GM21515 (cell line): ENCODE results near the gene ZNF774.
"Not testable (repeated sequence)": the region's sequence is repeated elsewhere in the genome, so short reads cannot be mapped to it uniquely, and the experiment has no call there.

Source experiments
- ATAC-seq: cut with Tn5 transposase; IDR thresholded peaks from one replicate; pipeline ENCODE4 v1.9.1; 2021; ENCODE audit not compliant: unreplicated experiment

Gene ZNF774

DNA sequence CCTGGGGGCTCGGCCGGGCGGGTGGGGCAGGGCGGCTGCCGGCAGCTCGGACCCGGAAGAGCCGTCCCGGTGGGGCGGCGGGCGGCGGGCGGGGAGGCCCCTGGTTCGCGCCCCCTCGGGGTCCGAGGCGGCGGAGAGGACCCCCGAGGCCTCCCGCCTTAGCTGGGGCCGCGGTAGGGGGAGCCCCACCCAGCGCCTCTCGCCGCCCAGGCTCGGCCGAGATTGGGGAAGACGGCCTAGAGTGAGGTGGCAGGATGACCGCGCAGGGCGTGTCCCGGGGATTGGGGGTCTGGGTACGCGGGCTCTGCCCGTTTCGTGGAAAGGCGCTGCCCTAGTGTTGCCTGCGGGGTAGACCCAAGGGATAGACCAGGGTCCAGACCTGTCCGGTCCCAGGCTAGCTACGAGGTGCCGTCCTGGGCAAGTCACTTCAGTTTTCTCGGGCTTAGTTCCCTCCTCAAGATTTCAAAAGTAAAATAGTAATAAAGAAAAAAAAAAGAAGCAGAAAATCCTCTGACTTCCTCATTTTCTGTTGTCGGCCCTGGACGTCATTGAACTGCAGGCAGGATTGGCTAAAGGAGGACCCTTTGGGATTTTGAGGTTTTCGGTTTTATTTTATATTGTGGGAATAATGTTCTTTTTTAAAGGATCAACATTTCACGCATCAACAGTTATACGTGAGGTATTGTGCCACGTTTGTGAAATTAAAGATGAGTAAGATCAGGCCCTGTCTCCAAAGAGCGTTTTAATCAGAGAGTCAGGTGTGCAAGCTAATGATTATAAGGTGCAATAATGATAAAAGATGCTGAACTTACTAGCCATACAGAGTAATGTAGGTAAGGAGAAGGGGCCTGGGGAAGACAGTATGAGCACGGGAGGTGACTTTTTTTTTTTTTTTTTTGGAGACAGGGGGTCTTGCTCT lies 36.6 kb downstream of the ZNF774 start:
- peak; percentile 42 for ATAC-seq

DNA sequence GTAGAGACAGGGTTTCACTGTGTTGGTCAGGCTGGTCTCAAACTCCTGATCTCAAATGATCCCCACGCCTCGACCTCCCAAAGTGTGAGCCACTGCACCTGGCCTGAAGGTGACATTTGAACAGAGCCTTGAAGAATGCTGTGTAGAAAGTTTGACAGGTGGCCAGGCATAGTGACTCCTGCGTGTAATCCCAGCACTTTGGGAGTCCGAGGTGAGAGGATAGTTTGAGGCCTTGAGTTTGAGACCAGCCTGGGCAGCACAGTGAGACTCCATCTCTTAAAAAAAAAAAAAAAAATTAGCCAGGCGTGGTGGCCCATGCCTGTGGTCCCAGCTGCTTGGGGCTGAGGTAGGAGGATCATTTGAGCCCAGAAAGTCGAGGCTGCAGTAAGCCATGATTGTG lies 37.4 kb downstream of the ZNF774 start:
- ATAC-seq = no peak

DNA sequence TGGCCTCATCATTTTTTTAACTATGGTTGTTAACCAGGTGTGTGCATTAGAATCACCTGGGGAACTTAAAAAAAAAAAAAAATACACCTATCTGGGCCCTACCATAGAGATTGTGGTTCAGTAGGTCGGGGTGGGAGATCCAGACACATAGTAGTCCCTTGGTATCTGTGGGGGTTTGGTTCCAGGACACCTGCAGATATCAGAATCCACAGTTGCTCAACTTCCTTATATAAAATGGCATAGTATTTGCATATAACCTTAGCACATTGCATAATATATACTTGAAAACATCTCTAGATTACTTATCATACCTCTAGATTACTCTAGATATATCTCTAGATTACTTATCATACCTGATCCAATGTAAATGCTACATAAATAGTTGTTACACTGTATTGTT lies 41.0 kb downstream of the ZNF774 start:
- ATAC-seq = no peak

DNA sequence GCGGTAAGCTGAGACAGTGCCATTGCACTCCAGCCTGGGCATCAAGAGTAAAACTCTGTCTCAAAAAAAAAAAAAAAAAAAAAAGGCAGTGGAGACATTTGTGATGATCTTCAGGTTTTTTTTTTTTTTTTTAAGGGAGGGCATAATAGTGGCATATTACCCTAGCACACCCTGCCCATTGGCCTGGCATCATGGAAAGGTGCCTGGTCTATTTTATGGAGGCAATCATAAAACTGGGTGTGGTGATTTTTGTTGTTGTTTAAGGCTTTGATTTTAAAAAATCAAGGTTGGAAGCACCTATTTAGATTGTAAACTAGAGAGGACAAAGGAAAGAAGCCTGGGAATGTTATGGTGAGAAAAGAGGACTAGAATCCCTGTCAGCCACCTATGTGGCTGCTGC lies 42.0 kb downstream of the ZNF774 start:
- ATAC-seq = no peak

DNA sequence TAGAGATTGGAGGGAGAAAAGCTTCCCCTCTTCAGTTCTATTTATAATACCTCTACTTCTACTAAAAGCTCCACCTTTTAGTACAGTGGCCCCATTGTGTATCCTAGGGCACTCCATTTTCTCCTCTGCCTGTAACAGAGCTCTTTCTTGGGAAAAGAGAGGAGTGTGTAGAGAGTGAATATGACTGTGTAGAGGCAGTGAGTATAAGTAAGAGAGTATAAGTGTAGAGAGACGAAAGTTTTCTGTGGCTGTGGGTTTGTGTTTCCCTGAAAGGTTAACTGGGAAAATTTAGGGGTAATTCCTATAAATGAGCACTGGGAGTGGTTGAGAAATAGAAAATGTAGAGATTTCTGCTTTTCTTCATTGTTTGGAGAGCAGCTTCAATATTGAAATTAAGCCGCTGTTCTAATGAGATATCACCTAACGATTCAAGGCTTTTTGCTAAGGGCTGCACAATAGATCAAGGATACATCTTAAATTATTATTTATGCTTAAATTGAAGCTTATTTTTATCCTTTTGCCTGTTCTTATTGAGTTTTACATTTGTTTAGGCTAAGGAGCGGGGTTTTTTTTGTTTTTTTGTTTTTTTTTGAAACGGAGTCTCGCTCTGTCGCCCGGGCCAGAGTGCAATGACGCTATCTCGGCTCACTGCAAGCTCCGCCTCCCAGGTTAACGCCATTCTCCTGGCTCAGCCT lies 42.8 kb downstream of the ZNF774 start:
- ATAC-seq = no peak

DNA sequence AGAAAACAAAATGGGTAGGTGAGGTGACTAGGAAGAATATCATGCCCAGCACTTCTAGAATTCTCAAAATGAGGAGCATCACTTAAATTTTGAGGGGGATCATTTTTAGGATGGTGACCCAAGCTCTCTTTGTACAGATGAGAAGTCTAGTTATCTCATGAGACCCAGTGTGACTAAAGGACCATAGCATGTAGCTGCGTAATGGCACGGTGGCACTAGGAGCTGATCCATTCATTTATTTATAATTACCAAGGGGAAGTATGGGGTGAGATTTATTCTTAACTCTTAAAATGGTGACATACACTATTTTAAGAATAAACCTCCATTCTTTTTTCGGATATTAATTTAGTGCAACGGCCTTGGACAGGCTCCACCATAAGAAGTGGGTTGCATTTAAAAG lies 44.2 kb downstream of the ZNF774 start:
- ATAC-seq = no peak

DNA sequence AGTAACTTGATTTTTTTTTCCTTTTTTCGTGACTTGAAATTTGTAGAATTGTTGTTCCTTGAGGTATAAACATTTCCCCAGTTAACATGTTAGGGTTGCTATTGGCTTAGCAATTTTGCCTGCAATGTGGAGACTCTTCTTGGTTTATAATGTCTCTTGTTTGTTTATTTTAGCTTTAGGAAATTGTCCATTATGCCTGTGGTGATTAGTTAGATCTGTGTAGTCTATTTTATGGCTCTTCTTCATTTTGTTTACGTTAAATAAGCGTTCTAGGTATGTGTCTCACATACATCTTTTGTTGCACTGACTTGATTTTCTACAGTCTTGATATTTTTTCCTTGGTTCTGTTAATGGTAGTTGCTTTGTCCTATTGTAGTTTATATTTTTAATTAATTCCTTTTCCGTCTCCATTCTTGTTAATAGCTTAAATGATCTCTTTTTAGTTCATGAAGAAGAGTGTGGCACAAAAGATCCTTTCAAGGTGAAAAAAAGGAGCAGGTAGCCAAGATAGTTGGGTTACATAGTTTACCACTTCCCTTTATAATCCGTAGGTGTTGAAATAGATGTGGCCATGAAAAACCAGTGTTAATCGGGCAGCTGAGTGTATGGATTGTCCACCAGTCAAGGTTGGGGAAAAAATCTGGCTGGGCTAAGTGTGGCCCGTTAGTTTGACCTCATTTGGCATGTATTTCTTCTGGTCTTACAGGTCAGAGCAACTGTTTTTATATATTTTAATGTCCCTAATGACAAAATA lies 48.1 kb downstream of the ZNF774 start:
- ATAC-seq = peak; percentile 6

DNA sequence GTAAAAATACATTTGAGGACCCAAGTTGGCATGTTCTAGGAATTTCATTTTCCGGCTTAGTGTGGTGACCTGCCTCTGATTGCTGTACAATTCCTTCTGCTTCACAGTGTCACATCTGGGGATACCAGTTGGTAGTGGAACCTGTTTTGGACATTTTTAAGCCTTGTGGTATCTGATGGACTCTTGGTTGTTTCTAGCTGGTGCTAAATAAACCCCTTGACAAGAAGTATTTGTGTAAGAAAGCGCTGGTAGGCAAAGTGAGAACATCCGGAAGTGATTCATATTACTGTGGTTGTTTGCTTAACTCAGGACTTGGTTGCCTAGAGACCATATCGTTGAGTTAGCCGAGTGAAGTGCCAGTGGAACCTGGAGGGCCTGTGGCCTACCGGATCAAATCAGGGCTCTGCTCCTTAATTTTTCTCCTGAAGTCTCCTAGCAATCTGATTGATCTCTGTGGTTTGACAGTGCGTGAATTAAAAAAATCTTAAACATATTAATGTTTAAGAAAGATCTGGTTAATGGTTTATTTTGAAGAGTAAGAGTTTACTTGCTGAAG lies 48.8 kb downstream of the ZNF774 start:
- peak; percentile 97 for ATAC-seq

DNA sequence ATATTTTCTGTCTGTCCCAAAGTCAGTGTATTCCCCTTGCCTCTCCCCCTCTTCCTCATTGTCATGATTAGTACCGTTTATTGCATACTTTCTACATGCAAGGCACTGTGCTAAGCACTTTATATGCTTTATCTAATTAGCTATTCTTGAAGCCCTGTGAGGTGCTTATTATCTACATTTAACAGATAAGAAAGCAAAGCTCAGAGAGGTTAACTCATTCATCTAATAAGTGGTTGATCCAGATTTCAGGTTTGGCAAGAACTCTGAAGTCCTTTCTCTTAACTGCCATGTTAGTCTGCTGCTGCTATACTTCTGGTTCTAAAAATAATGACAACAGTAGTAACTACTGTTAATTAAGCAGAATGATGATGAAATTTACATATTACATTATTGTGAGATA lies 49.4 kb downstream of the ZNF774 start:
- no peak for ATAC-seq

DNA sequence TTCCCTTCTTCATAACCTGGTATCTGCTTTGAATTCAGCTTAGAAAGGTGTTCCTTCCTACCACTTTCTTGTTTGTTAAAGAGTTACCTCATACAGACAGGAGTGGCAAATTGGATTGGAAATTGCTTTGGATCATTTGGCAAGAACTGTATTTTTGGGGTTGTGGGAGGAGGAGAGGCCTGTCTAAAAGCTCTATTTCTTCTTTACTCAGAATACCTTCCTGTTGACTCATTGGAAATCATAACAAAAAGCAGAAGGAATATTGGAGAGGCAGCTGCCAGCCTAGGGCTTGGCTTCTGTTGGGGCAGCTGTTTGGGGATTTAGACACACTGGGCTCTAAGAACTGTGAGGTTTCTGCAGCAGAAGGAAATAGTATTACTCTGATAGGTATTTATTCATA lies 50.1 kb downstream of the ZNF774 start:
- no peak for ATAC-seq

DNA sequence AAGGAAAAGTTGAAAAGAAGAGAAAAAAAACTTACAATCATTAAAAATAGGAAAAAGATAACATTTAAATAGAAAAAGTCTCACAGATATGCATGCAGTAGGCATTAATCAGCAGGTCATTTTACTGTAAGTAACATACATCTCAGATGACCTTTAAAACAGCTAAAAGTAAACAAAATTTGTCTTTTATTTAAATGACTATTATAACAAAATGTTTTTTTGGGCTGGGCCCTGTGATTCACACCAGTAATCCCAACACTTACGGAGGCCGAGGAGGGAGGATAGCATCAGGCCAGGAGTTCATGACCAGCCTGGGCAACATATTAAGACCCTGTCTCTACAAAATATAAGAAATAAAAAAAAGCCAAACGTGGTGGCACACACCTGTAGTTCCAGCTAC lies 50.7 kb downstream of the ZNF774 start:
- ATAC-seq = no peak

DNA sequence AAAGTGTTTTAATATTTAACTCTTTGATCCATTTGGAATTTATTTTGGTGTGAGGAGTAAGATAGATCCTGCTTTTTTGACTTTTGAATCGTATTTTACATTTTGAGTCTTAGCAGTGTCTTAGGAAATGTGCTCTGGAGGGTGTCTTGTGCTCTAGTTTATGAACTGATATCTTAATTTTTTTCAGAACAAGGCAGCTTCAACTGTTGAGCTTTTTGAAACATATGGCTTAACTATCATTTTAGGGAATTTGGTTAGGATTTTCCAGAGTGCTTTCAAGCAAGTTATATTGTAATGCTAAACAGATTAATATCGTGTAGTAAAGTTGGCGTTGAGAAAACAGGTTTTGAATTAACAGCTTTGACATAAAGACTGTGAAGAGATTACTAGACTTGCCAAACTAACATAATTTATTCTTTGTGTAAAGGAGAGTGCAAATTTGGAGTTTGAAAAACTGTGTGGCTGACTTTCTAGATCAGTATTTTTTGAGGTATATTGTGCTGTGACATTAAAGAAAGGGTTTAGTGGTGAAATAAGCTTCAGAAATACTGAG lies 53.0 kb downstream of the ZNF774 start:
- no peak for ATAC-seq

DNA sequence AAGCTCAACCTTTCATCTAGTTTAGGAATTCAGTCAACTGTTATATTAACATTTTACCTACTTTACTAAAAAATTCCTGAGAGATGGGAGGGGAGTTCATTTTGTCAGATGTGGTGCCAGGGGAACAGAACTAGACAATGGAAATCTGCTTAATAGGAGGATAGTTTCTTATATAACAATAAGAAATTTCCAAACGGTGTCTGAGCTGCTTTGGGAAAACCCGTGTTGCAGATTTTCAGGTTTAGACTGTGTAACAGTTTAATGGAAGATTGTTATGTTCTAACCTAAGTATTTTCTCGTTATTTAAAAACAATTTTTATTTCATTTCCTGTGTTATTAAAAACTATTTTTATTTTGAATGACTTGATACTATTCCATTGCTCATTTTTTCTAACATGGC lies 55.3 kb downstream of the ZNF774 start:
- no peak for ATAC-seq

DNA sequence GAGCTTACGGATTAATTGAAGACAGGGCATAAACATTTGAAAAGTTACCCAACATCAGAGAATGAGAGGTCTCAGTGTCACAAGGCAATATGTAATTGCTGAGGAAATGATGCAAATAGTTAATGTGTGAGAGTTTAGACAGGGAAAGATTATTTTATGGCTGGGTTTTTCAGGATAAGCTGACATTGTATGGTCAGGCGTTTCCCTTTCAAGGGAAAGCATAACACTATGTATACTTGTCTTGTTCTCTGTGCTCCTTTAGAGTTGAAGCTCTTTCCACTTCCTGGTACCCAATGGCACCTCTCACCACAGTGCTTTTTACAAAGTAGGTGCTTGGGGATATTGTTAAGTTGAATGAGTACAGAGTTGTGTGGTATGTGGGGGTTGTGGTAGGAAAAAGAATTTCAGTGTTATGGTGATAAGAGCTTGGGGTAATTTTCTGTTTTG lies 55.8 kb downstream of the ZNF774 start:
- no peak for ATAC-seq

DNA sequence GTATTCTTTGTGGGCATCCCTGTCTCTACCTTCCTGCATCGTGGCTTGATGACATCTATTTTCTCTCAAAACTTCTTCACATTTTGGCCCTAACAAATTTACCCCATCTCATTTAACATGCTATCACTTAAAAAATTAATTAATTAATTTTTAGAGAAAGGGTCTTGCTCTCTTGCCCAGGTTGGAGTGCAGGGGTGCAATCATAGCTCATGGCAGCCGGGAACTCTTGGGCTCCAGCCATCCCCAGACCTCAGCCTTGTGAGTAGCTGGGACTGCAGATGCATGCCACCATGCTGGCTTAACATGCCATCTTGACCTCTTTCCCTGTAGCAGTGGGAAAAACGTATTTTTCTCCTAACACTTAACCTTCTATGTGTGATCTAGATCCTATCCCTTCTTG lies 56.6 kb downstream of the ZNF774 start:
- ATAC-seq = no peak

DNA sequence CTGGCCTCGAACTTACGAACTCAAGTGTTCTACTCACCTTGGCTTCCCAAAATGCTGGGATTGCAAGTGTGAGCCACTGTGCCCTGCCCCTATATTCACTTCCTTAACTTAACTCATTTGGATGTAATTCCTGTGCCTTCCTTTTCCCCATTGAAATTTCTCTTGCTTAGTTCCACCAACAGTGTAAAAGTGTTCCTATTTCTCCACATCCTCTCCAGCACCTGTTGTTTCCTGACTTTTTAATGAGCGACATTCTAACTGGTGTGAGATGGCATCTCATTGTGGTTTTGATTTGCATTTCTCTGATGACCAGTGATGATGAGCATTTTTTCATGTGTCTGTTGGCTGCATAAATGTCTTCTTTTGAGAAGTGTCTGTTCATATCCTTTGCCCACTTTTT lies 57.5 kb downstream of the ZNF774 start:
- not testable (repeated sequence) for ATAC-seq

DNA sequence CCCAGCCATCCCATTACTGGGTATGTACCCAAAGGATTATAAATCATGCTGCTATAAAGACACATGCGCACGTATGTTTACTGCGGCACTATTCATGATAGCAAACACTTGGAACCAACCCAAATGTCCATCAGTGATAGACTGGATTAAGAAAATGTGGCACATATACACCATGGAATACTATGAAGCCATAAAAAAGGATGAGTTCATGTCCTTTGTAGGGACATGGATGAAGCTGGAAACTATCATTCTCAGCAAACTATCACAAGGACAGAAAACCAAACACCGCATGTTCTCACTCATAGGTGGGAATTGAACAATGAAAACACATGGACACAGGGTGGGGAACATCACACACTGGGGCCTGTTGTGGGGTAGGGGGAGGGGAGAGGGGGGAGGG lies 58.2 kb downstream of the ZNF774 start:
- ATAC-seq = not testable (repeated sequence)

DNA sequence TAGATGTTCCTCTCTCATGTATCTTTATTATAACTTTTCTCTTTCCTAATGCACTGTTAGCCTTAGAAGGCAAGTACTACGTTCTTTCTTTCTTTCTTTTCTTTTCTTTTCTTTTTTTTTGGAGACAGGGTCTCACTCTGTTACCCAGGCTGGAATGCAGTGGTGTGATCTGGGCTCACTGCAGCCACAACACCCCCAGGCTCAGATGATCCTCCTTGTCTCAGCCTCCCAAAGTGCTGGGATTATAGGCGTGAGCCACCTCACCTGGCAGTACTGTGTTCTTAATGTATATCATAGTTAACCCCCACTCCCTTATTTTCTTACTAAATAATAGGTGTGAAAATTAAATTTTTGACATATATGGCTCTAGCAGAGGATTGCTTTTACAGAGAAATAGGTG lies 59.1 kb downstream of the ZNF774 start:
- ATAC-seq = no peak
